K562 (cell line): ENCODE data around the gene SMURF1.

ENCODE experiments used
- ARNT ChIP-seq, 2 experiments: fragments of 450-650 bp; IDR thresholded peaks; 2 replicates each; pipeline ENCODE4 v1.6.1; 2016; ENCODE audit warnings: mild to moderate bottlenecking in 1 of 2
- DNMT1 ChIP-seq: fragments of 450-650 bp; IDR thresholded peaks from 2 replicates; pipeline ENCODE4 v1.6.1; 2016; ENCODE audit warnings: antibody characterized with exemption, mild to moderate bottlenecking
- EP300 ChIP-seq: IDR thresholded peaks from 2 replicates; pipeline ENCODE4 v1.6.1; 2012; ENCODE audit warnings: low read length, improper control_type of control experiment
- MAZ ChIP-seq, 2 experiments: fragments of 450-650 bp in 1 of 2; sonication (generic) in 1 of 2; formaldehyde crosslinking; IDR thresholded peaks in 1 of 2; conservative IDR thresholded peaks in 1 of 2; 2 replicates each; pipeline versions ENCODE4 v1.4.0 to v1.5.0; 2020; ENCODE audit warnings: mild to moderate bottlenecking in 1 of 2, missing genetic modification reagents in 1 of 2
- NR2C2 ChIP-seq, 2 experiments: fragments of 200-800 bp in 1 of 2; sonication (Bioruptor generic) in 1 of 2; sonication (generic) in 1 of 2; formaldehyde crosslinking in 1 of 2; IDR thresholded peaks; 2 replicates each; pipeline versions ENCODE4 v1.6.1 to v1.8.0; 2016 to 2022; ENCODE audit warnings: mild to moderate bottlenecking in 1 of 2, missing compliant biosample characterization in 1 of 2, missing genetic modification characterization in 1 of 2, missing genetic modification reagents in 1 of 2
- ZBTB34 ChIP-seq: fragments of 250-450 bp; sonication (Bioruptor Pico); IDR thresholded peaks from 2 replicates; pipeline ENCODE4 v1.8.0; 2021; ENCODE audit warnings: mild to moderate bottlenecking, moderate library complexity

GRCh38 chr7:99143853-99144672 lies at the start of gene SMURF1:
- TF ChIP-seq MAZ (CRISPR knock-in tag; conservative IDR thresholded peaks at IDR 0.05 in 1 of 2, IDR thresholded peaks at IDR 0.05 in 1 of 2) (peak in 1 of 2 experiments; percentile 83; a peak in 3 of 4 replicates), ARNT (IDR thresholded peaks at IDR 0.05) (no peak), DNMT1 (no peak), NR2C2 (CRISPR knock-in tag; IDR thresholded peaks at IDR 0.05) (peak; percentile 65), NR2C2 (tag; IDR thresholded peaks at IDR 0.05) (peak; percentile 74; the same call in 1 of the 2 replicates), EP300 (no peak), ZBTB34 (CRISPR knock-in tag) (no peak)
